ENCODE measurements around the gene IFNAR2.

The IFNAR2 gene

DNA sequence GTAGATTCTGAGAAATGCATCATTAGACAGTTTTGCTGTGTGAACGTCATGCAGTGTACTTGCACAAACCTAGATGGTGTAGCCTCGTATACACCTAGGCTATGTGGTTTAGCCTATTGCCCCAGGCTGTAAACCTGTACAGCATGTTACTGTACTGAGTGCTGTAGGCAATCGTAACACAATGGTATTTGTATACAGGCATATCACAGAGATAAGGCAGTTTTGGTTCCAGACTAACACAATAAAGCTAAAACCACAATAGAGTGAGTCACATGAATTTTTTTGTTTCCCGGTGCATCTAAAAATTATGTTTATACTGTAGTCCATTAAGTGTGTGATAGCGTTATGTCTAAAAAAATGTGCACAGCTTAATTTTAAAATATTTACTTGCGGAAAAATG is 43.3 kb downstream of the IFNAR2 start:
- H3K9me3 ChIP-seq (ENCODE audit: low read depth, low read length), result no peaks in the 10 kb centered on the region
- H3K27ac ChIP-seq, result no peak overlapping the region
- no peaks in the 10 kb centered on the region; the same call in 1 of the 2 replicates for H3K36me3 ChIP-seq (ENCODE audit: insufficient read depth, low read length)
- TF ChIP-seq FOXP2 (optimal IDR thresholded peaks at IDR 0.05; ENCODE audit: control extremely low read depth, extremely low read length, insufficient read depth), result no peak
- no peak for TF ChIP-seq EZH2 (IDR thresholded peaks at IDR 0.05)
- no peak for TF ChIP-seq POLR2AphosphoS5 (IDR thresholded peaks at IDR 0.05; ENCODE audit: borderline replicate concordance, low read depth, low read length)
- no peak overlapping the region for H3K4me3 ChIP-seq
- no peak for DNase-seq (ENCODE audit: low read depth, low spot score)
- H3K9ac ChIP-seq (ENCODE audit: insufficient read length), result no peak overlapping the region

DNA sequence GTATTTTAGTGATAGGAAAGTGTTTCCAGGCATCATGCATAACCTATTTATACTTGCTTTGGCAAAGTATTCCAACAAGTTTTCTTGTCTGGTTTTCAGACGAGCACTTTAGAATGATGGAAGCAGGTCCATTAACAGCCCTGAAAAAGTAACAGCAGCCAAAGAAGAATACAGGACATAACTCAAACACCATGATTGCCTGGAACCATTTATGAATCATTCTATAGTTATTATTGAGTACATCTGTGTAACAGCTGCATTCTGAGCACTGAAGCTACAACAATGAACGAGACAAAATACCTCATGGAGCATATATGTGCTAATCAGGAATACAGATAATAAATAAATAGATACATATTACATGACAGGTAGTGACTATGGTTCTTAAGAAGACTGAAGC is 49.0 kb downstream of the IFNAR2 start:
- no peak overlapping the region for H3K4me3 ChIP-seq
- peaks cover 5% of the 10 kb centered on the region for H3K36me3 ChIP-seq (ENCODE audit: insufficient read depth, low read length)
- no peak overlapping the region for H3K9ac ChIP-seq (ENCODE audit: insufficient read length)
- DNase-seq (ENCODE audit: low read depth, low spot score), result no peak
- H3K27ac ChIP-seq, result no peak overlapping the region
- no peaks in the 10 kb centered on the region for H3K9me3 ChIP-seq (ENCODE audit: low read depth, low read length)
- TF ChIP-seq EZH2 (IDR thresholded peaks at IDR 0.05), result no peak
- TF ChIP-seq FOXP2 (optimal IDR thresholded peaks at IDR 0.05; ENCODE audit: control extremely low read depth, extremely low read length, insufficient read depth), result no peak
- no peak for TF ChIP-seq POLR2AphosphoS5 (IDR thresholded peaks at IDR 0.05; ENCODE audit: borderline replicate concordance, low read depth, low read length)

DNA sequence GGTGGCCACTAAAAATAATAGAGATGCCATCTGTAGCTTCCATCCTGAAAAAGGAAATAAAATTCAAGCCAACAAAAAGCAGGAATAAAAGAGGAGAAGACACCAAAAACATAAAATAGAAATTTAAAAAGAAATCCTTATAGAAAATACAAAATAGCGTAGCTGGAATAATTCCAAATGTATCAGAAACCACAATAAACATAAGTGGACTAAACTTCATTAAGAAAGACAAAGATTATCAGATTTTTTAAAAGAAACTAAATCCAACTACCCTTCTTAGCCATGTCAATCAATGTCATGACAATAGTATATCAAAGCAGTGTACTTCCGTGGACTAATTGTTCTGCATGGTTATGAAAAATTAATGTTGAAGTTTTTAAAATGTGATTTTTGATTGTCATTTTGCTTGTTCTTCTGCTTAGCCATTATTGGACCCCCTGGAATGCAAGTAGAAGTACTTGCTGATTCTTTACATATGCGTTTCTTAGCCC is 49.6 kb downstream of the IFNAR2 start:
- Histone ChIP-seq H3K9ac (ENCODE audit: insufficient read length) (no peak overlapping the region), H3K4me3 (no peak overlapping the region), H3K9me3 (ENCODE audit: low read depth, low read length) (no peaks in the 10 kb centered on the region), H3K27ac (no peak overlapping the region), H3K36me3 (ENCODE audit: insufficient read depth, low read length) (peaks cover 5% of the 10 kb centered on the region)
- TF ChIP-seq FOXP2 (optimal IDR thresholded peaks at IDR 0.05; ENCODE audit: control extremely low read depth, extremely low read length, insufficient read depth), result no peak
- no peak for TF ChIP-seq POLR2AphosphoS5 (IDR thresholded peaks at IDR 0.05; ENCODE audit: borderline replicate concordance, low read depth, low read length)
- no peak for TF ChIP-seq EZH2 (IDR thresholded peaks at IDR 0.05)
- no peak for DNase-seq (ENCODE audit: low read depth, low spot score)
